GM12875 (cell line): ENCODE data around the gene UPK1B.

Experiments
- H3K4me3 ChIP-seq: one replicate; pipeline ENCODE4 v1.5.1; 2011; ENCODE audit warnings: low read depth, low read length, control low read depth
- TF ChIP-seq, protein P1 (sequence below): IDR thresholded peaks from 2 replicates; pipeline ENCODE4 v1.5.1; 2011; ENCODE audit warnings: low read depth, mild to moderate bottlenecking, control low read depth, inconsistent platforms, low read length, moderate library complexity, borderline replicate concordance; ENCODE audit not compliant: insufficient read depth

UPK1B gene

DNA sequence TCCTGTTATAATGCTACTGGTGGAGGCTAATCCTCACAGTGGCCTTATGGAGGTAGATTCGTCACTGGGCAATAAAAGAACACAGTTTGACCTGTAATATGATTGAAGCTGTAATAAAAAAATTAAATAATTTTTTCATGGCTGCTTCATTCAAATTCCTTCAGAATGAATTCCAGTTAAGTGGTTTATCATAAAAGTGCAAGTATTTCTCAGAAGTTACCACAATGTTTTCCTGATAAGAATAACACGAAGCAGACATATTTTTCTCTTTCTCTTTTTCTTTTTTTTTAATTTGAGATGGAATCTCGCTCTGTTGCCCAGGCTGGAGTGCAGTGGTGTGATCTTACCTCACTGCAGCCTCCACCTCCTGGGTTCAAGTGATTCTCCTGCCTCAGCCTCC lies 51.7 kb downstream of the UPK1B start:
- H3K4me3 ChIP-seq: no peak overlapping the region
- TF ChIP-seq, protein P1, sequence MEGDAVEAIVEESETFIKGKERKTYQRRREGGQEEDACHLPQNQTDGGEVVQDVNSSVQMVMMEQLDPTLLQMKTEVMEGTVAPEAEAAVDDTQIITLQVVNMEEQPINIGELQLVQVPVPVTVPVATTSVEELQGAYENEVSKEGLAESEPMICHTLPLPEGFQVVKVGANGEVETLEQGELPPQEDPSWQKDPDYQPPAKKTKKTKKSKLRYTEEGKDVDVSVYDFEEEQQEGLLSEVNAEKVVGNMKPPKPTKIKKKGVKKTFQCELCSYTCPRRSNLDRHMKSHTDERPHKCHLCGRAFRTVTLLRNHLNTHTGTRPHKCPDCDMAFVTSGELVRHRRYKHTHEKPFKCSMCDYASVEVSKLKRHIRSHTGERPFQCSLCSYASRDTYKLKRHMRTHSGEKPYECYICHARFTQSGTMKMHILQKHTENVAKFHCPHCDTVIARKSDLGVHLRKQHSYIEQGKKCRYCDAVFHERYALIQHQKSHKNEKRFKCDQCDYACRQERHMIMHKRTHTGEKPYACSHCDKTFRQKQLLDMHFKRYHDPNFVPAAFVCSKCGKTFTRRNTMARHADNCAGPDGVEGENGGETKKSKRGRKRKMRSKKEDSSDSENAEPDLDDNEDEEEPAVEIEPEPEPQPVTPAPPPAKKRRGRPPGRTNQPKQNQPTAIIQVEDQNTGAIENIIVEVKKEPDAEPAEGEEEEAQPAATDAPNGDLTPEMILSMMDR: no peak

DNA sequence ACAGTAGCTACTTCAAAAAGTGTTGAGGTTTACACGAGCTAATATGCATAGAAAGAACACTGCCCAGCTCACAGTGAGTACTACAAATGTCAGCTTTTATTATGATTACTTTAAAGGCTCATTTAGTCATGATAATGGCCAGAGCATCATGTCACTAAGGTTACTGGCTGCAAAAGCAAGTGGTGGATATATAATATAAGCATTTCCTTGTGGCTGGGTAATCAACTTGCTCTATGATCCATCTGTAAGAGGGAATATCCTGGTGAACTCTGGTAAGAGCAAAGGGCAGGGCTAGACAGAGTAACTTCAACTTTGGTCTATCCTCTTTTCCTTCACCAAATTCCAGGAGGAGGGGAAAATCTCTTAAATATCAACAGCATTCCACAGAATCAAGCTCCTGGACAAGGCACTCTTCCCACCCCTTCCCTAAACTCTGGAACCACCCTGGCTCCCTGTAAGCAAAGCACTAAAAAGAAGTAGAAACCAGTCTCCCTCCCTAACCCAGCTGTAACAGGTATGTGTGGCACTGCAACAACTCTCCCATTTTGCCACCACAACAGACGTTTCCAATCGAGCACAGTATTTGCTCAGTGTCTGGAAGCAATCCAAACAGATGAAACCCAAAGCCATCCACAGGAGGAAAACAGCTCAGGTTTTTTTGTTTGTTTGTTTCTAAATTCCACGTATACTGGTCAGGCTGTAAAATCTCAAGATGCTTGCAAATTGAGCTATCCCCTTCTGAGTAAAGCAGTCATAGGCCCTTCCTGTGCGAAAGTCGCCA lies 53.9 kb downstream of the UPK1B start:
- TF ChIP-seq, protein P1: no peak

DNA sequence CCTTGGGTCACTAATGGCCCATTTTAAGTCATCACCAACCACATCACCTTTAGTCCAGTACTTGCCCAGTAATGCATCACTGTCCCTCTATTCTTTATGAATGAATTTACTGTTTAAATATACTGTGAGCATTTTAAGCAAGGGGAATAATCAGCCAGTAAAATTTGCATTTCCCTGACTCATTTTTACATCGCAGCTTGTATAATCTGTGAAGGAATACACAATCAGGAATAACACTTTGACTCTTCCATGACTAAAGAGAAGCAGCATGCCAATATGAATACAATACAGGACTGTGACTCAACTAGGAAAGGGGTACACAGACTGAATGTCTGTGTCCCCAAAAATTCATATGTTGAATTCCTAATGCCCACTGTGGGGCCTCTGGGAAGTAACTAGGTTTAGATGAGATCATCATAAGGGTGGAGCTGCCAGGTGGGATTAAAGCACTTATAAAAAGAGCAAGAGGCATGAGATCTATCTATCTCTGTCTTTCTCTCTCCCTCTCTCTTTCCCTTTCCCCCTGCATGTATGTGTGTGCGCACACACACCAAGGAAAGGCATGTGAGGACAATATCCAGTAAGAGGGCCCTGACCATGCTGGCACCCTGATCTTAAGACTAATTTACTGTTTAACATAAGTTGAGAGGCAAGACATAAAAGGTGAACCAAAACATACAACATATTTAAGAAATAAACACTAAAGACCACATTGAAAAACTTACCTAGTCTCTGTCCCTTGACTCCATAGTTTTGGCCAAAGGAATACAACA lies 55.2 kb downstream of the UPK1B start:
- TF ChIP-seq, protein P1: no peak
- H3K4me3 ChIP-seq: no peak overlapping the region

More for the DNA sequence above, 53.9 kb downstream of the UPK1B start:
- no peak overlapping the region for H3K4me3 ChIP-seq

DNA sequence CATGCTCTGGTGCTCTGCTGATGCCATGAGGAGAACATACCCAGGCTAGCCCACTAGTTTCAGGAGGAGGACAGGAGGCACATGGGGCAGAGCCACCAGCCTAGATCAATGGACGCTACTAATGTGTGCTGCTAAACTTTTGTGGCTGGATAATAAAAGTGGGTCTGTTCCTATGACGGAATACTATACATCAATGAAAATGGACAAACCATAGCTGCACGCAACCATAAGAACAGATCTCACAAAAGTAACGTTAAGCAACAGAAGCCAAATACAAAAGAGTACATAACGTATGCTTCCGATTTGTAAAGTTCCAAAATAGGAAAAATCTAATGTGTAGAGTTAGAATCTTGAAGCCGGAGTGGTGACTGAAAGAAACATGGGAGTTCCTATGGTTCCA lies 55.8 kb downstream of the UPK1B start:
- H3K4me3 ChIP-seq: no peak overlapping the region
- TF ChIP-seq, protein P1: no peak

DNA sequence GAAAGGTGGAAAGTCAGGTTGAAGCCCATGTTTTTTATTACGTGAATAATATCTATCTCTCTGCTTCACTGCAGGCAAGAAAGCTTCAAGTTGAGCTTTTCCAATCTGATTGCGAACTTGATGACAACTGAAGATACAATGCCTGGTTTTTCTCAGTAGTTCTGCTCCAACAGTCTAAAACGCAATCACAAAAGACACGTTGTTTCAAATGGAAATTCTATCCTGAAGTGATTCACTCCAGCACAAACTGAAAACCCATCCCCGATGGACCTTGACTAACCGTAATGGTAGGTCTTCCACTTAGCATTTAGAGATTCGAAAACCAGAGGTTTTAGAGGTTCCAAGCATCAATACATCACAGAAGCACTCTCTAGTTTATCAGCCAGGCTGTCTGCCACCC lies 56.7 kb downstream of the UPK1B start:
- TF ChIP-seq, protein P1: no peak
- H3K4me3 ChIP-seq: no peak overlapping the region

DNA sequence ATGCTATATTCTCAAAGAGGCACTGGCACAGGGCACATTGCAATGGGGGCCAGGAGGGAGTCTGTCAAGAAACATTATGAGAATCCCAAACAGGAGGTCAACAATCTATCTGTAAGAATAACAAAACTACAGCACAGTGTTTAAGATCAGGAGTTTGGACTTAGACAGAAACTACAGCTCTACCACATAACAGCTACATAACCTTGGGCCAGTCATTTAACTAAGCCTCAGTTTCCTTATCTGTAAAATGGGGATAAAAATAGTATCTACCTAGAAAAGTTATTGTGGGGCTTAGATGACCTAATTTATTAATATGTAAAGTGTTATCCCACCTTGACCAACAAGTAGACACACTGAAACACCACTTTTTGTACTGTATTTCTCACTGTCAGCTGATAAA lies 57.3 kb downstream of the UPK1B start:
- TF ChIP-seq, protein P1: no peak

More for the DNA sequence above, 57.3 kb downstream of the UPK1B start:
- H3K4me3 ChIP-seq: no peak overlapping the region
